PC-9 (cell line): ENCODE results near the gene TMEM52. TPM values are rescaled to one million over a fixed set of nuclear protein-coding genes. Genes with fewer than 3 reads are reported as not detected.

Source experiments
- BruUV-seq: library from RNA; stranded (reverse); fragments of 400-500 nt; replicated peaks from 2 replicates; lab custom pipeline; 2021; lab: Mats Ljungman, UMichigan
- CTCF ChIA-PET: fragments of 300-600 bp; sonication (Branson Sonifier 250); formaldehyde crosslinking; loops from one replicate; lab custom pipeline; 2022; ENCODE audit warnings: antibody characterized with exemption; lab: Charles Lee
- POLR2A ChIA-PET: fragments of 300-600 bp; sonication (Branson Sonifier 250); formaldehyde crosslinking; loops from one replicate; lab custom pipeline; 2022; ENCODE audit warnings: antibody characterized with exemption; ENCODE audit not compliant: unreplicated experiment; lab: Charles Lee
- DNase-seq, 2 experiments: peaks; one replicate each; pipeline versions ENCODE4 v3.0.0 to v3.0.0-alpha.2; 2015 to 2022; ENCODE audit warnings: mixed read lengths in 1 of 2
- H2AFZ ChIP-seq: fragments of 200-600 bp; sonication (generic); 2 replicates; pipeline ENCODE4 v1.8.1; 2017; ENCODE audit warnings: antibody characterized with exemption
- H3F3A ChIP-seq: fragments of 200-600 bp; sonication (generic); 2 replicates; pipeline ENCODE4 v1.8.1; 2017; ENCODE audit warnings: antibody characterized with exemption, mild to moderate bottlenecking, low read depth; ENCODE audit not compliant: insufficient read depth
- H3K27ac ChIP-seq: fragments of 200-600 bp; sonication (generic); 2 replicates; pipeline ENCODE4 v1.6.1; 2016; ENCODE audit warnings: mixed run types
- H3K27me3 ChIP-seq: fragments of 200-600 bp; sonication (generic); 2 replicates; pipeline ENCODE4 v1.6.1; 2016; ENCODE audit warnings: low read depth, mixed run types; ENCODE audit not compliant: insufficient read depth
- H3K36me3 ChIP-seq: fragments of 200-600 bp; sonication (generic); 2 replicates; pipeline ENCODE4 v1.6.1; 2016; ENCODE audit warnings: low read depth, mixed run types
- H3K4me1 ChIP-seq: fragments of 200-600 bp; sonication (generic); replicated peaks from 2 replicates; pipeline ENCODE4 v1.6.1; 2016; ENCODE audit warnings: mixed run types; ENCODE audit not compliant: insufficient read depth
- H3K4me2 ChIP-seq: fragments of 200-600 bp; sonication (generic); 2 replicates; pipeline ENCODE4 v1.6.1; 2017; ENCODE audit warnings: mixed run types
- H3K4me3 ChIP-seq: fragments of 200-600 bp; sonication (generic); 2 replicates; pipeline ENCODE4 v1.6.1; 2016; ENCODE audit warnings: mixed run types
- H3K79me2 ChIP-seq: fragments of 200-600 bp; sonication (generic); 2 replicates; pipeline ENCODE4 v1.6.1; 2017; ENCODE audit warnings: low read depth, mixed run types
- H3K9me2 ChIP-seq: fragments of 200-600 bp; sonication (generic); 2 replicates; pipeline ENCODE4 v1.8.1; 2017; ENCODE audit warnings: mild to moderate bottlenecking; ENCODE audit not compliant: insufficient read depth
- H3K9me3 ChIP-seq: fragments of 200-600 bp; sonication (generic); 2 replicates; pipeline ENCODE4 v1.8.1; 2016; ENCODE audit warnings: low read depth; ENCODE audit not compliant: insufficient read depth
- H4K20me1 ChIP-seq: fragments of 200-600 bp; sonication (generic); 2 replicates; pipeline ENCODE4 v1.8.1; 2017; ENCODE audit not compliant: insufficient read depth
- EZH2 ChIP-seq: fragments of 200-600 bp; sonication (generic); IDR thresholded peaks from 2 replicates; pipeline ENCODE4 v1.8.0; 2017; ENCODE audit warnings: antibody characterized with exemption, low read depth
- intact Hi-C: fragments of 100-400 bp; cut with micrococcal nuclease; formaldehyde crosslinking; loops from one replicate; pipeline ENCODE4 v1.10.0; 2022; ENCODE audit not compliant: unreplicated experiment
- total RNA-seq: library from RNA; stranded (reverse); gene quantifications from 2 replicates; pipeline ENCODE4 v1.2.3, GENCODE V29; 2021
- TF ChIP-seq, protein P1 (sequence below): fragments of 200-600 bp; sonication (generic); conservative IDR thresholded peaks from 2 replicates; pipeline ENCODE4 v1.6.1; 2017; ENCODE audit warnings: mixed run types, antibody characterized with exemption, mild to moderate bottlenecking, moderate library complexity

The TMEM52 gene
- total RNA-seq, 1 experiment from 2014 or later = 7.4 TPM

DNA sequence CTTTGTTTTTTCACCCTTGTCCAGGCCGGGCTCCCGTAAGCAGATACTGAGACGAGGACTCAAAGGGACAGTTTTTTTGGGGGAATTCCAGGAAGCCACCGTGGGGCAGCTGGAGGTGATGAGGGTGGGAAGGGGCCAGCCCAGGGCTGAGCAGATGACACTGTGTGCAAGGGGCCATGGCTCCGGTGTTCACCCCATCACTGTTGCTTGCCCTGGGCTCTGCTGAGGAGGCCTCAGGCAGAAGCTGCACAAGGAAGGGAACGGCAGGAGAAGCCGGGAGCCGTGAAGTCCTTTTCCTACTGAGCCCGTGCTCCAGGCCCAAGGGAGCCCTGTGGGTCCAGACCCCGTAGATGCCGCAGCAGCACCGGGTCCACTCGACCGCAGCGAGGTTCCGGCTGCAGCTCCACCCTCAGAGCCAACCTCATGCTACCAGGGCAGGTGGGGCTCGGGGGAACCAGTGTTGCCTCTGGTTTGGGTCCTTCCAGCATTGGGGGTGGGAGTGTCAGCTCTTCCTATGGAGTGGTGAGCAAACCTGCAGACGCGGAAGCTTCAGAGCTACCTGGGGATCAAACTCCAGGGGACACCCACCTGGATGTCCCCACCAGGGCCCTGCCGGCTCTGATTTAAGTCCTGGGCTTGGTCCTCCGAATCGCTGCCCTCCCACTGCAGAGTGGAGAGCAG is 8.3 kb downstream of the TMEM52 start:
- CTCF ChIA-PET = interaction anchor here (0.6 kb wide), 2 partner anchors 257 to 291 kb away, joined by 3 to 4 read pairs; no protein-coding TSS in a partner anchor
- no peaks in the 10 kb centered on the region for H3K27me3 ChIP-seq
- no peaks in the 10 kb centered on the region for H3K36me3 ChIP-seq
- no peak overlapping the region for H3K27ac ChIP-seq
- no peaks in the 10 kb centered on the region for H3K79me2 ChIP-seq
- BruUV-seq = no TSS peak
- POLR2A ChIA-PET = no interaction called here
- DNase-seq = no peak
- no peak overlapping the region for H3K4me2 ChIP-seq
- no peaks in the 10 kb centered on the region for H3K9me3 ChIP-seq
- H4K20me1 ChIP-seq = no peaks in the 10 kb centered on the region
- H3K4me1 ChIP-seq = peaks cover 12% of the 10 kb centered on the region; the same call in 1 of the 2 replicates
- TF ChIP-seq, protein P1, sequence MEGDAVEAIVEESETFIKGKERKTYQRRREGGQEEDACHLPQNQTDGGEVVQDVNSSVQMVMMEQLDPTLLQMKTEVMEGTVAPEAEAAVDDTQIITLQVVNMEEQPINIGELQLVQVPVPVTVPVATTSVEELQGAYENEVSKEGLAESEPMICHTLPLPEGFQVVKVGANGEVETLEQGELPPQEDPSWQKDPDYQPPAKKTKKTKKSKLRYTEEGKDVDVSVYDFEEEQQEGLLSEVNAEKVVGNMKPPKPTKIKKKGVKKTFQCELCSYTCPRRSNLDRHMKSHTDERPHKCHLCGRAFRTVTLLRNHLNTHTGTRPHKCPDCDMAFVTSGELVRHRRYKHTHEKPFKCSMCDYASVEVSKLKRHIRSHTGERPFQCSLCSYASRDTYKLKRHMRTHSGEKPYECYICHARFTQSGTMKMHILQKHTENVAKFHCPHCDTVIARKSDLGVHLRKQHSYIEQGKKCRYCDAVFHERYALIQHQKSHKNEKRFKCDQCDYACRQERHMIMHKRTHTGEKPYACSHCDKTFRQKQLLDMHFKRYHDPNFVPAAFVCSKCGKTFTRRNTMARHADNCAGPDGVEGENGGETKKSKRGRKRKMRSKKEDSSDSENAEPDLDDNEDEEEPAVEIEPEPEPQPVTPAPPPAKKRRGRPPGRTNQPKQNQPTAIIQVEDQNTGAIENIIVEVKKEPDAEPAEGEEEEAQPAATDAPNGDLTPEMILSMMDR = no peak
- TF ChIP-seq EZH2 = no peak
- intact Hi-C loops = no loop called here
- H3F3A ChIP-seq = 0 out of 2 replicates have a peak, but pooled peaks cover 13% of the 10 kb centered on the region
- H3K9me2 ChIP-seq = no peaks in the 10 kb centered on the region
- H2AFZ ChIP-seq = no peak overlapping the region
- H3K4me3 ChIP-seq = no peak overlapping the region

DNA sequence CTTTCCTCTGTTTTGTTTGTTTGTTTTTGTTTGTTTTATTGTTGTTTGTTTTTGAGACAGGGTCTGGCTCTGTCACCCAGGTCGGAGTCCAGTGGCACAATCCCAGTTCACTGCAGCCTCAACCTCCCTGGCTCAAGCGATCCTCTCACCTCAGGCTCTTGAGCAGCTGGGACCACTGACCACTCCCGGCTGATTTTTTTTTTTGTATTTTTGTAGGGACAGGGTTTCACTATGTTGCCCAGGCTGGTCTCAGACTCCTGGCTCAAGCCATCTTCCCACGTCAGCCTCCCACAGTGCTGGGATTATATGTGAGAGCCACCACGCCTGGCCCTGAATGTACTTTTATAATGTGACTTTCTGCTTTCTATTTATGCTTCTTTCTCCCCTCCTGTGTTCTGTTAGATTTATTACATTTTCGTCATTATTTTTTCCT is 9.0 kb downstream of the TMEM52 start:
- peak overlapping the region; percentile 86; the same call in 1 of the 2 replicates for H3K4me3 ChIP-seq
- H3K4me2 ChIP-seq = peak overlapping the region; percentile 95
- CTCF ChIA-PET = interaction anchor here (0.7 kb wide), 1 partner anchor 51 kb away, joined by 4 read pairs; no protein-coding TSS in a partner anchor

DNA sequence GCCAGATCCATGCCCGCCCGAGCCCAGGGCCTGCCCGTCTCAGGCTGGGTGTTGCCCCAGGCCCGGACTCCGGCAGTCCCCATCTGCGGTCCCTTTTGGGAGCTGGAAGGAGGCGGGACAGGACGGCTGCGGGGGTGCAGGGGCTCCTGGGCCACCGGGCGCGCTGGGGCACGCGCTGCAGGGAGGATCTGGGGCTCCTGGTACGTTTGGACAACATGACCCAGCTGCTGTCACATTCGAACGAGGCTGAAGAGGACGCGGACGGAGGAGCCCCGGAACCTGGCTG is 10.6 kb downstream of the TMEM52 start:
- Histone ChIP-seq H3K4me2 (peak overlapping the region; percentile 87), H2AFZ (peak overlapping the region; percentile 83), H3K79me2 (no peaks in the 10 kb centered on the region), H3K36me3 (no peaks in the 10 kb centered on the region), H3K4me1 (peaks cover 12% of the 10 kb centered on the region; the same call in 1 of the 2 replicates), H3K27me3 (no peaks in the 10 kb centered on the region), H3K9me3 (no peaks in the 10 kb centered on the region), H3K4me3 (peak overlapping the region; percentile 60), H3K9me2 (no peaks in the 10 kb centered on the region), H3K27ac (no peak overlapping the region), H3F3A (0 out of 2 replicates have a peak, but pooled peaks cover 13% of the 10 kb centered on the region), H4K20me1 (no peaks in the 10 kb centered on the region)
- POLR2A ChIA-PET = no interaction called here
- intact Hi-C loops = loop anchor here (5.0 kb wide), 3 partner anchors 126 to 396 kb away; partner anchors contain the start of gene ATAD3A
- TSS peak; percentile 74 for BruUV-seq
- DNase-seq = no peak
- TF ChIP-seq EZH2 = no peak
- TF ChIP-seq, protein P1 = no peak
- CTCF ChIA-PET = interaction anchor here (0.5 to 1.0 kb wide), 8 partner anchors 11 to 383 kb away, joined by 3 to 14 read pairs (median 4); partner anchors contain the start of gene TMEM52

More for the DNA sequence above, 9.0 kb downstream of the TMEM52 start:
- TF ChIP-seq, protein P1 = no peak
- TF ChIP-seq EZH2 = no peak
- no TSS peak for BruUV-seq
- Histone ChIP-seq H3K36me3 (no peaks in the 10 kb centered on the region), H3K9me2 (no peaks in the 10 kb centered on the region), H2AFZ (no peak overlapping the region), H3K79me2 (no peaks in the 10 kb centered on the region), H3K27ac (no peak overlapping the region), H3K4me1 (peaks cover 12% of the 10 kb centered on the region; the same call in 1 of the 2 replicates), H3K27me3 (no peaks in the 10 kb centered on the region), H3F3A (0 out of 2 replicates have a peak, but pooled peaks cover 13% of the 10 kb centered on the region), H4K20me1 (no peaks in the 10 kb centered on the region), H3K9me3 (no peaks in the 10 kb centered on the region)
- POLR2A ChIA-PET = no interaction called here
- intact Hi-C loops = no loop called here
- no peak for DNase-seq
